ENCODE data around the gene FBN2.

GRCh38 chr5:128305341-128305740 is 232.7 kb downstream of the FBN2 start:
- TF ChIP-seq POLR2A (IDR thresholded peaks at IDR 0.05; ENCODE audit: low read depth, low read length) (no peak), POLR2AphosphoS5 (IDR thresholded peaks at IDR 0.05; ENCODE audit: low read depth, low read length) (no peak)
